HCT116 (cell line): ENCODE results near the gene GNMT. TPM values are rescaled to one million over a fixed set of nuclear protein-coding genes. Genes with fewer than 3 reads are reported as not detected.

Source experiments
- ATAC-seq: fragments of 200-7000 bp; cut with Tn5 transposase; 2 replicates; pipeline ENCODE4 v1.9.1; 2020; ENCODE audit warnings: mild to moderate bottlenecking, moderate library complexity
- BruUV-seq: library from RNA; stranded (reverse); fragments of 400-500 nt; replicated peaks from 2 replicates; lab custom pipeline; 2021; lab: Mats Ljungman, UMichigan
- CTCF ChIA-PET: fragments of 300-600 bp; sonication (Branson Sonifier 250); formaldehyde crosslinking; loops from one replicate; lab custom pipeline; 2021; ENCODE audit warnings: antibody characterized with exemption; lab: Charles Lee
- POLR2A ChIA-PET: fragments of 300-600, 350-600 bp; sonication (Branson Sonifier 250); formaldehyde crosslinking; loops from one replicate; lab custom pipeline; 2021; ENCODE audit warnings: antibody characterized with exemption; lab: Charles Lee
- RAD21 ChIA-PET, 2 experiments: fragments of 300-600 bp; sonication (Branson Sonifier 250); formaldehyde crosslinking; loops; one replicate each; lab custom pipeline; 2023; ENCODE audit warnings: low total read pairs in 2 of 2; ENCODE audit not compliant: uncharacterized antibody in 2 of 2, unreplicated experiment in 2 of 2, low non-redundant PET in 1 of 2; lab: Charles Lee
- DNase-seq: peaks from one replicate; pipeline ENCODE4 v3.0.0-alpha.2; 2010; ENCODE audit warnings: low read depth, low spot score
- H2AFZ ChIP-seq: fragments of 200-600 bp; shearing (Covaris generic), sonication (generic); 2 replicates; pipeline ENCODE4 v1.6.1; 2017; ENCODE audit warnings: low read depth, mixed run types, mixed read lengths, antibody characterized with exemption, low read length; ENCODE audit not compliant: poor library complexity, severe bottlenecking
- H3K27ac ChIP-seq: 2 replicates; pipeline ENCODE4 v1.5.1; 2012; ENCODE audit warnings: low read depth, low read length
- H3K27me3 ChIP-seq: fragments of 200-600 bp; sonication (generic); 2 replicates; pipeline ENCODE4 v1.6.1; 2016; ENCODE audit warnings: mixed run types, low read length, mixed read lengths; ENCODE audit not compliant: insufficient read depth
- H3K36me3 ChIP-seq, 2 experiments: fragments of 200-500 bp in 1 of 2; fragments of 200-600 bp in 1 of 2; sonication (Bioruptor generic) in 1 of 2; sonication (generic) in 1 of 2; 2 replicates each; pipeline versions ENCODE4 v1.5.1 to v1.6.1; 2014 to 2016; ENCODE audit warnings: low read length in 2 of 2, inconsistent platforms in 1 of 2, mixed read lengths in 1 of 2, mixed run types in 1 of 2; ENCODE audit not compliant: insufficient read depth in 2 of 2, control insufficient read depth in 1 of 2
- H3K4me1 ChIP-seq, 2 experiments: fragments of 200-600 bp in 1 of 2; sonication (generic) in 1 of 2; 2 replicates each; pipeline versions ENCODE4 v1.5.1 to v1.6.1; 2012 to 2017; ENCODE audit warnings: low read length in 2 of 2, inconsistent platforms in 1 of 2, mild to moderate bottlenecking in 1 of 2, mixed read lengths in 1 of 2, mixed run types in 1 of 2, moderate library complexity in 1 of 2; ENCODE audit not compliant: insufficient read depth in 2 of 2, control insufficient read depth in 1 of 2
- H3K4me2 ChIP-seq: fragments of 200-600 bp; sonication (generic); 2 replicates; pipeline ENCODE4 v1.6.1; 2017; ENCODE audit warnings: mixed run types, low read length, mixed read lengths
- H3K4me3 ChIP-seq, 2 experiments: fragments of 200-600 bp in 1 of 2; sonication (generic) in 1 of 2; replicated peaks in 1 of 2; 2 replicates each; pipeline ENCODE4 v1.5.1; 2011 to 2016; ENCODE audit warnings: low read length in 2 of 2, control low read depth in 1 of 2, low read depth in 1 of 2, mild to moderate bottlenecking in 1 of 2, mixed read lengths in 1 of 2, mixed run types in 1 of 2
- H3K79me2 ChIP-seq: fragments of 200-600 bp; sonication (generic); 2 replicates; pipeline ENCODE4 v1.6.1; 2017; ENCODE audit warnings: mild to moderate bottlenecking, mixed run types, low read length, moderate library complexity, mixed read lengths; ENCODE audit not compliant: insufficient read depth
- H3K9ac ChIP-seq: fragments of 200-600 bp; sonication (generic); 2 replicates; pipeline ENCODE4 v1.6.1; 2016; ENCODE audit warnings: low read length, mixed read lengths
- H3K9me2 ChIP-seq: fragments of 200-600 bp; sonication (generic), shearing (Covaris generic); 2 replicates; pipeline ENCODE4 v1.6.1; 2017; ENCODE audit warnings: mixed run types, mild to moderate bottlenecking, moderate library complexity; ENCODE audit not compliant: insufficient read depth
- H3K9me3 ChIP-seq, 2 experiments: fragments of 200-500 bp in 1 of 2; fragments of 200-600 bp in 1 of 2; sonication (Bioruptor generic) in 1 of 2; sonication (generic) in 1 of 2; 2 replicates each; pipeline ENCODE4 v1.6.1; 2014 to 2017; ENCODE audit warnings: low read length in 2 of 2, mixed read lengths in 2 of 2, inconsistent platforms in 1 of 2, low read depth in 1 of 2, mild to moderate bottlenecking in 1 of 2, mixed run types in 1 of 2, moderate library complexity in 1 of 2; ENCODE audit not compliant: control insufficient read depth in 1 of 2, insufficient read depth in 1 of 2
- H4K20me1 ChIP-seq: fragments of 200-600 bp; sonication (generic), shearing (Covaris generic); 2 replicates; pipeline ENCODE4 v1.6.1; 2017; ENCODE audit warnings: mixed run types, mild to moderate bottlenecking, moderate library complexity; ENCODE audit not compliant: insufficient read depth
- ATF3 ChIP-seq: IDR thresholded peaks from 2 replicates; pipeline ENCODE4 v1.6.1; 2012
- EZH2 ChIP-seq: fragments of 200-600 bp; sonication (generic); IDR thresholded peaks from 2 replicates; pipeline ENCODE4 v1.6.1; 2017; ENCODE audit warnings: antibody characterized with exemption, mixed run types
- EZH2phosphoT487 ChIP-seq: fragments of 200-600 bp; IDR thresholded peaks from 2 replicates; pipeline ENCODE4 v1.6.1; 2018; ENCODE audit warnings: antibody characterized with exemption, borderline replicate concordance
- FOSL1 ChIP-seq: IDR thresholded peaks from 2 replicates; pipeline ENCODE4 v1.6.1; 2012; ENCODE audit warnings: low read depth
- JUND ChIP-seq: IDR thresholded peaks from 2 replicates; pipeline ENCODE4 v1.6.1; 2012
- POLR2AphosphoS5 ChIP-seq: IDR thresholded peaks from 2 replicates; pipeline ENCODE4 v1.6.1; 2011; ENCODE audit warnings: mild to moderate bottlenecking, low read depth, low read length, moderate library complexity
- SP1 ChIP-seq: IDR thresholded peaks from 2 replicates; pipeline ENCODE4 v1.6.1; 2012; ENCODE audit warnings: low read depth
- TCF7L2 ChIP-seq: IDR thresholded peaks from 2 replicates; pipeline ENCODE4 v1.7.0; 2011; ENCODE audit warnings: borderline replicate concordance, inconsistent platforms; ENCODE audit not compliant: insufficient read depth, insufficient read length; ENCODE audit errors: extremely low read depth
- ZBTB33 ChIP-seq: IDR thresholded peaks from 2 replicates; pipeline ENCODE4 v1.6.1; 2011; ENCODE audit warnings: mild to moderate bottlenecking, low read length, moderate library complexity; ENCODE audit not compliant: insufficient replicate concordance; ENCODE audit errors: extremely low read depth
- ZFX ChIP-seq: fragments of 450-650 bp; IDR thresholded peaks from 2 replicates; pipeline ENCODE4 v1.6.1; 2017
- ZNF274 ChIP-seq: fragments of 200-500 bp; sonication (Bioruptor generic); IDR thresholded peaks from 2 replicates; pipeline ENCODE4 v1.6.1; 2014; ENCODE audit warnings: mild to moderate bottlenecking, low read depth, low read length, inconsistent platforms
- intact Hi-C: fragments of 100-400 bp; cut with micrococcal nuclease; formaldehyde crosslinking; loops from 2 replicates; pipeline ENCODE4 v1.10.0; 2022
- total RNA-seq: library from RNA; stranded (reverse); gene quantifications from one replicate; pipeline ENCODE4 v1.2.1, GENCODE V29; 2021; ENCODE audit not compliant: unreplicated experiment

GNMT gene
- total RNA-seq, 1 experiment from 2014 or later, result 0.57 TPM

GRCh38 chr6:42962502-42963178, 2.1 kb downstream of the GNMT start:
- H3K9me2 ChIP-seq, result no peaks in the 10 kb centered on the region
- no peak overlapping the region for H3K4me2 ChIP-seq
- TF ChIP-seq ZNF274 (no peak), EZH2phosphoT487 (no peak), ZBTB33 (no peak), POLR2AphosphoS5 (no peak), FOSL1 (no peak), TCF7L2 (no peak), ATF3 (no peak), ZFX (no peak), JUND (no peak), SP1 (no peak), EZH2 (no peak)
- H3K27me3 ChIP-seq, result no peaks in the 10 kb centered on the region
- intact Hi-C loops, result loop anchor here (5.0 kb wide), 1 partner anchor 180 kb away; no protein-coding TSS in a partner anchor
- POLR2A ChIA-PET, result interaction anchor here (1.2 kb wide), 1 partner anchor 21 kb away, joined by 3 read pairs; the partner anchor contains the start of gene PPP2R5D
- no TSS peak for BruUV-seq
- H3K27ac ChIP-seq, result no peak overlapping the region
- ATAC-seq (no peak), DNase-seq (no peak)
- H3K36me3 ChIP-seq, result no peaks in the 10 kb centered on the region; a peak in 1 of 4 replicates
- RAD21 ChIA-PET, result interaction anchor here in 1 of 2 experiments (0.6 kb wide), 1 partner anchor 529 kb away, joined by 6 read pairs; no protein-coding TSS in a partner anchor
- CTCF ChIA-PET, result no interaction called here
- H3K9me3 ChIP-seq, result no peaks in the 10 kb centered on the region
- no peak overlapping the region for H3K9ac ChIP-seq
- peaks cover 10 to 17% of the 10 kb centered on the region in 2 experiments for H3K4me1 ChIP-seq
- H3K4me3 ChIP-seq, result no peak overlapping the region
- H2AFZ ChIP-seq, result no peak overlapping the region
- no peaks in the 10 kb centered on the region for H4K20me1 ChIP-seq
- H3K79me2 ChIP-seq, result no peaks in the 10 kb centered on the region
